Peyer's patch (tissue), 4 donors: ENCODE results near the gene EVL. TPM values are rescaled to one million over a fixed set of nuclear protein-coding genes. Genes with fewer than 3 reads are reported as not detected.

ENCODE experiments used
- DNase-seq, 3 donors: peaks; one replicate each; pipeline ENCODE4 v3.0.0-alpha.2; 2017 to 2019
- H3K27ac ChIP-seq, 4 donors: fragments of 200-600 bp; sonication (generic); one replicate each; pipeline ENCODE4 v1.5.1; 2016 to 2019
- H3K27me3 ChIP-seq, 2 donors: fragments of 200-600 bp; sonication (generic); one replicate each; pipeline ENCODE4 v1.5.1; 2019
- H3K36me3 ChIP-seq, 3 donors: fragments of 200-600 bp; sonication (generic); one replicate each; pipeline ENCODE4 v1.5.1; 2016 to 2019
- H3K4me1 ChIP-seq, 4 donors: fragments of 200-600 bp; sonication (generic); one replicate each; pipeline ENCODE4 v1.5.1; 2016 to 2019
- H3K4me3 ChIP-seq, 4 donors: fragments of 200-600 bp; sonication (generic); 1 replicate in 3 of 4; 2 replicates in 1 of 4; pipeline ENCODE4 v1.5.1; 2016 to 2019; ENCODE audit warnings: mild to moderate bottlenecking in 1 of 4
- H3K9me3 ChIP-seq, 4 donors: fragments of 200-600 bp; sonication (generic); one replicate each; pipeline ENCODE4 v1.5.1; 2016 to 2019; ENCODE audit warnings: mild to moderate bottlenecking in 1 of 4
- CTCF ChIP-seq, 6 experiments: fragments of 450-650 bp in 4 of 6; fragments of 200-600 bp in 2 of 6; sonication (generic) in 1 of 6; IDR thresholded peaks; one replicate each; pipeline ENCODE4 v1.5.1; 2017 to 2019; ENCODE audit warnings: antibody characterized with exemption in 6 of 6, mild to moderate bottlenecking in 3 of 6, moderate library complexity in 1 of 6
- POLR2A ChIP-seq, 2 donors: fragments of 450-650 bp; IDR thresholded peaks; one replicate each; pipeline ENCODE4 v1.5.1; 2017; ENCODE audit warnings: antibody characterized with exemption in 2 of 2, mild to moderate bottlenecking in 2 of 2, moderate library complexity in 2 of 2
- total RNA-seq, 4 donors: library from RNA; depleted of rRNA; stranded (reverse); fragments of >200 nt; gene quantifications; one replicate each; pipeline ENCODE4 v1.1.0, GENCODE V29; 2016

EVL gene
- total RNA-seq, result 100 to 1,000 TPM in 2 of 4 donors, 10 to 100 TPM in 2; 44.9 to 409 (median 110) TPM

GRCh38 chr14:100065111-100065871 lies at the start of gene EVL:
Gene EVL (plus strand): TSS chr14:100065422. CDS start chr14:100065501, 79 bp downstream.
- Histone ChIP-seq H3K4me3 (peak within 1 kb of the TSS; percentile 37 to 51 (median 46)), H3K36me3 (no peaks in the 10 kb centered on the region), H3K9me3 (no peaks in the 10 kb centered on the region), H3K27ac (peak within 1 kb of the TSS; percentile 80 to 93 (median 84)), H3K4me1 (peaks cover 0 to 20% (median 6%) of the 10 kb centered on the region in 4 donors), H3K27me3 (no peaks in the 10 kb centered on the region)
- TF ChIP-seq POLR2A (IDR thresholded peaks at IDR 0.05), result peak; percentile 24 to 46
- TF ChIP-seq CTCF (IDR thresholded peaks at IDR 0.05), result no peak
- peak in 2 of 3 donors; percentile 90 to 93 for DNase-seq

GRCh38 chr14:100017553-100017952 lies 47.7 kb upstream of the EVL start:
- H3K4me1 ChIP-seq, result peaks cover 0 to 38% (median under 1%) of the 10 kb centered on the region in 4 donors
- no peaks in the 10 kb centered on the region for H3K9me3 ChIP-seq
- H3K4me3 ChIP-seq, result no peak overlapping the region
- no peaks in the 10 kb centered on the region for H3K36me3 ChIP-seq
- DNase-seq, result no peak
- TF ChIP-seq POLR2A (IDR thresholded peaks at IDR 0.05) (no peak), CTCF (IDR thresholded peaks at IDR 0.05) (no peak)
- no peak overlapping the region for H3K27ac ChIP-seq
- no peaks in the 10 kb centered on the region for H3K27me3 ChIP-seq

GRCh38 chr14:100018054-100018453 lies 47.2 kb upstream of the EVL start:
- Histone ChIP-seq H3K27me3 (no peaks in the 10 kb centered on the region), H3K4me1 (peaks cover 0 to 35% (median 0%) of the 10 kb centered on the region in 4 donors), H3K4me3 (no peak overlapping the region), H3K27ac (no peak overlapping the region), H3K9me3 (no peaks in the 10 kb centered on the region), H3K36me3 (no peaks in the 10 kb centered on the region)
- TF ChIP-seq POLR2A (IDR thresholded peaks at IDR 0.05) (no peak), CTCF (IDR thresholded peaks at IDR 0.05) (no peak)
- DNase-seq, result no peak

- H3K9me3 ChIP-seq, result no peaks in the 10 kb centered on the region
- DNase-seq, result no peak
- no peak for TF ChIP-seq CTCF (IDR thresholded peaks at IDR 0.05)
- no peak for TF ChIP-seq POLR2A (IDR thresholded peaks at IDR 0.05)
- H3K4me3 ChIP-seq, result no peak overlapping the region
- no peak overlapping the region for H3K27ac ChIP-seq
- H3K27me3 ChIP-seq, result no peaks in the 10 kb centered on the region
- H3K36me3 ChIP-seq, result no peaks in the 10 kb centered on the region
- H3K4me1 ChIP-seq, result peaks cover 0 to 35% (median 0%) of the 10 kb centered on the region in 4 donors
Observed at GRCh38 chr14:100018482-100018881, 46.7 kb upstream of the EVL start.

- Histone ChIP-seq H3K27ac (no peak overlapping the region), H3K9me3 (no peaks in the 10 kb centered on the region), H3K4me3 (no peak overlapping the region), H3K36me3 (no peaks in the 10 kb centered on the region), H3K27me3 (no peaks in the 10 kb centered on the region), H3K4me1 (peaks cover 0 to 35% (median 0%) of the 10 kb centered on the region in 4 donors)
- DNase-seq, result no peak
- TF ChIP-seq POLR2A (IDR thresholded peaks at IDR 0.05) (no peak), CTCF (IDR thresholded peaks at IDR 0.05) (no peak)
Observed at GRCh38 chr14:100019156-100019744, 46.0 kb upstream of the EVL start.
